ENCODE measurements around the gene PWWP2B.
"Not testable (repeated sequence)": the region's sequence is repeated elsewhere in the genome, so short reads cannot be mapped to it uniquely, and the experiment has no call there.

Gene PWWP2B

DNA sequence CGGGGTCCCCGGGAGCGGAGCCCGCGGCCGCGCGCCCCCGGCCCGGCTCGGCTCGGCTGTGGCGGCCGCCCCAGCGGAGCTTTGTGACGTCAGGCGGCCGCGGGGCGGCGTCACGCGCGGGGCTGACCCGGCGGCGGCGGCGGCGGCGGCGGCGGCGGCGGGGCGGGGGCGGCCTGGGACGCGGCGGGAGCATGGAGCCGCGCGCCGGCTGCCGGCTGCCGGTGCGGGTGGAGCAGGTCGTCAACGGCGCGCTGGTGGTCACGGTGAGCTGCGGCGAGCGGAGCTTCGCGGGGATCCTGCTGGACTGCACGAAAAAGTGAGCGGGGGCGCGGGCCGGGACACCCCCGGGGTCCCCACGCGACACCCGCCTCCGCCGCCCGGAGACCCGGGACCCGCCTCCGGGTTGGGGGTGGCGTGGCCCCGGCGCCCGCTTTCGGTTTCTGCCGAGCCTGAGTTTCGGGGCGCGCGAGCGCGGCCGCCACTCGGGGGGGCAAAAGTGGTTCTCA, at the start of gene PWWP2B:
Gene PWWP2B, plus strand, starts transcription at position 165 of the 506 bp plus-strand sequence. Its CDS starts 27 bp downstream, at position 192.
- in situ Hi-C loops (cut with HindIII; ENCODE audit: low sequenced_read_pairs), result no loop called here

DNA sequence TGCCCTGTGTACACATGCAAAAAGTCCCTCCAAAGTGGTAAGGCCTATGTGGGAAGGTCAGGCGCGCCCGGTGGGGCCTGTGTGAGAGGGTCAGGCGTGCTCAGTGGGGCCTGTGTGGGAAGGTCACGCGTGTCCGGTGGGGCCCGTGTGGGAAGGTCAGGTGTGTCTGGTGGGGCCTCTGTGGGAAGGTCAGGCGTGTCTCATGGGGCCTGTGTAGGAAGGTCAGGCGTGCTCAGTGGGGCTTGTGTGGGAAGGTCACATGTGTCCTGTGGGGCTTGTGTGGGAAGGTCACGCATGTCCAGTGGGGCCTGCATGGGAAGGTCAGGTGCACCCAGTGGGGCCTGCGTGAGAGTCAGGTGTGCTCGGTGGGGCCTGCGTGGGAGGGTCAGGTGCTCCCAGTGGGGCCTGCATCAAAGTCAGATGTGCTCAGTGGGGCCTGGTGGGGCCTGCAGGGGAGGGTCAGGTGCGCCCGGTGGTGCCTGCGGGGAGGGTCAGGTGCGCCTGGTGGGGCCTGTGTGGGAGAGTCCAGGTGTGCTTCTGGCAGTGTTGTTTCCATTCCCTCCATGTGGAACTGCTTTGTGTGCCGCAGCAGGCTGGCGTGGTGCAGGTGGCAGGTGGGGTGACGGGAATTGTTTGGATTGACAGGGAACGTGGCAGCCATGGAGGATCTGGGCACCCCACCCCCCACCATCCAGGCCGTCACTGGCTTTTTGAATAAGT, 49.6 kb upstream of the PWWP2B start:
- in situ Hi-C loops (cut with HindIII; ENCODE audit: low sequenced_read_pairs), result loop anchor here (10.0 kb wide), 1 partner anchor 143 kb away; no protein-coding TSS in a partner anchor

DNA sequence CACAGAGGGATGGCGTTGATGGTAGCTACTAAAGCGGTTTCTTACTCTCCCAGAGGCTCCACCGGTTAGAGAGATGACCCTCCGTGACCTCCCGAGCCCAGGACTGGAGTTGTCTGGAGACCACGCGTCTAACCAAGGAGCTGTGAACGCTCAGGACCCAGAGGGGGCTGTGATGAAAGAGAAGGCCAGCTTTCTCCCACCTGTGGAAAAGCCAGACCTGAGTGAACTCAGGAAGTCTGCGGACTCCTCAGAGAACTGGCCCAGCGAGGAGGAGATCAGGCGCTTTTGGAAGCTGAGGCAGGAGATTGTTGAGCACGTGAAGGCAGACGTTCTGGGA, 49.1 kb upstream of the PWWP2B start:
- in situ Hi-C loops (cut with HindIII; ENCODE audit: low sequenced_read_pairs), result loop anchor here (10.0 kb wide), 1 partner anchor 143 kb away; no protein-coding TSS in a partner anchor

DNA sequence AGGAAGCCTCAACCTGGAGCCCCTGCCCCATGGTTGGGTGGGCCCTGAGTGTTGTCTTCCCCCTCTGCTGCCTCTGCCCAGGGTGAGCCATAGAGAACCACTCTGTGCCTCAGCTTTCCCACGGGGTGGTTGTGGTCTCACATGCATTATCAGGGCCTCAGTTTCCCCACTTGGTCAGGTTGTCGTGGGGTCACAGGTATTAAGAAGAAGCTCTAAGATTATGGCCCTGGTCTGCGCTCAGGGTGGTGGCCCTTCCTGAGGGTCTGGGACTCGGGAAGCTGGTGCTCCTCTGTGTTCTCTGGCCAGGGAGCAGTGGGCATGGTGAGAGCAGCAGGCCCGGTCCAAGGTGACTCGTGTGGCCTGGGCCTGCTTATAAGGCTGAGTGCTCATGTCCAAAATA, 47.2 kb upstream of the PWWP2B start:
- in situ Hi-C loops (cut with HindIII; ENCODE audit: low sequenced_read_pairs), result loop anchor here (10.0 kb wide), 1 partner anchor 145 kb away; no protein-coding TSS in a partner anchor

DNA sequence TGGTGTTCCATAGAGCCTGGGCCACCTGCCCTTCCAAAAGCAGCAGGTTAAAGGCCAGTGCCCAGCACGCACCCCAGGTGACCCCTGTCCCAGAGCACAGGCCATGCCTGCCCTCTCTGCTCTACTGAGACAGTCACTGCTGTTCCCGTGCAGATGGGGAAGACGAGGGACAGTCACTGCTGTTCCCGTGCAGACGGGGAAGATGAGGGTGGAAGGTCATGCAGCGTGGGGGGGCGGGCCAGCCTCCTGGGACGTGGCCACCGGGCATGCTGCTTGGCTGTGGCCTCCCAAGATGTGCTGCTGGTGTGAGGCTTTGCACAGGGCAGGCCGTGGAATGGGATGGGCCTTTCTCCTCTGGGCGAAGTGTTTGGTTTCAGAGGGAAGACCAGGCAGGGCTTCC, 46.6 kb upstream of the PWWP2B start:
- in situ Hi-C loops (cut with HindIII; ENCODE audit: low sequenced_read_pairs), result no loop called here

DNA sequence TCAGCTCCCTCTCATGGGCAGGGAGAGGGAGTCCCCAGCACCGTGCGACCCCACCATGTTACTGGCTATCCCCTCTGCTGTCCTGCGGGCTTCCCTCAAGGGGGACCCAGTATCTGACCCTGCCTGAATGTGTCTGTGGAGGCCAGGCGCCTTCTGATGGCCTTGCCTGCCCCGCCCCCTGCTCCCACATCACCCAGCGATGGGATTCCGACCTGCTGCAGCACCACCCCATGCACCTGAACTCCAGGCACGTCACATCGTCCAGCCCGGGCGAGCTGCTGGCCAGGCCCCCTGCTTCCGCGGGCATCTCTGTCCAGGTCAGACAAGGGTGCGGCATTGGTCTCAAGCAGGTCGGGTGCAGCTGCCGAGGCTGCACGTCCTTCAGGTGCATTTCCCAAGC, 46.1 kb upstream of the PWWP2B start:
- in situ Hi-C loops (cut with HindIII; ENCODE audit: low sequenced_read_pairs), result no loop called here

DNA sequence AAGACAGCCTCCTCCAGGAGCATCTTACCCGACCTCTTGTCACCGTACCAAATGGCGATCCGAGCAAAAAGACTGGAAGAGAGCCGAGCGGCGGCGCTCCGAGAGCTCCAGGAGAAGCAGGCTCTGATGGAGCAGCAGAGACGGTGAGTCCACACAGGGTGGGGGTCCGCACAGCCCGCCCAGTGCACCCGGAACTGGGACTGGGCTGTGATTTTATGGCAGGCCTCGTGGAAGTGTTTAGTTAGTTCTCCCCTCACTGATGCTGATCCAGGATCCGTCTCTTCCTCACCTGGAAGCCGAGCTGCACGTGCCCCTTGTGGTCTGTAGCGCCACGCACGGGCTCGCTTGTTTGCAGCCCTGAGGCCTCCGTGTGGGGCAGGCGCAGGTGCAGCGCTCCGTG, 45.4 kb upstream of the PWWP2B start:
- in situ Hi-C loops (cut with HindIII; ENCODE audit: low sequenced_read_pairs), result no loop called here

DNA sequence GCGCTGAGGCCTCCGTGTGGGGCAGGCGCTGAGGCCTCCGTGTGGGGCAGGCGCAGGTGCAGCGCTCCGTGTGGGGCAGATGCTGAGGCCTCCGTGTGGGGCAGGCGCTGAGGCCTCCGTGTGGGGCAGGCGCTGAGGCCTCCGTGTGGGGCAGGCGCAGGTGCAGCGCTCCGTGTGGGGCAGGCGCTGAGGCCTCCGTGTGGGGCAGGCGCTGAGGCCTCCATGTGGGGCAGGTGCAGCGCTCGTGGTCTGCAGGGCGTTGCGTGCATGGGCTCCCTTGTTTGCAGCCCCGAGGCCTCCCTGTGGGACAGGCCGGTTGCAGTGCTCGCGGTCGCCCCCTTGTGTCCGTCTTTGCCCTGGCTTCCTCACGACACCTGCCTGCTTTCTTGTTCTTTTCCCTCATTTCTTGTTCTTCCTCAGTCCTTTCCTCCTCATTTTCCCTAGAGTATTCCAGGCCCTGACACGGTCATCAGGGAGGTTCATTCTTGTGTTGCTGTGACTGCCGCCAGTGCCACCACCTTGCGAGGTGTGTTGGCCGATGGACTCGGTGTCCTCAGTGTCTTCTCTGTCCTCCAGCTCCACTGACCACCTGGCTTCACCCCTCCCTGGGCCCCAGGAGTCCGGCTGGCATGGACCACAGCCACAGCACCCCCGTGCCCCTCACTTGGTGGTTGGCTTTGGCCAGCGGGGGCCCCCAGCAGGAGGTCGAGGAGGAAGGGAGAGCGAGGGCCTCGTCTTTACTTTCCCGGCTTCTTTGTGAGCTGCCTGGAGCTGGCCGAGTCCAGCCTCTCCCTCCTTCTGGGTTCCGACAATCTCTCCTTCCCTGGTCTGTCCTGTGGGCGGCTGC, 44.3 kb upstream of the PWWP2B start:
- in situ Hi-C loops (cut with HindIII; ENCODE audit: low sequenced_read_pairs), result not testable (repeated sequence)

DNA sequence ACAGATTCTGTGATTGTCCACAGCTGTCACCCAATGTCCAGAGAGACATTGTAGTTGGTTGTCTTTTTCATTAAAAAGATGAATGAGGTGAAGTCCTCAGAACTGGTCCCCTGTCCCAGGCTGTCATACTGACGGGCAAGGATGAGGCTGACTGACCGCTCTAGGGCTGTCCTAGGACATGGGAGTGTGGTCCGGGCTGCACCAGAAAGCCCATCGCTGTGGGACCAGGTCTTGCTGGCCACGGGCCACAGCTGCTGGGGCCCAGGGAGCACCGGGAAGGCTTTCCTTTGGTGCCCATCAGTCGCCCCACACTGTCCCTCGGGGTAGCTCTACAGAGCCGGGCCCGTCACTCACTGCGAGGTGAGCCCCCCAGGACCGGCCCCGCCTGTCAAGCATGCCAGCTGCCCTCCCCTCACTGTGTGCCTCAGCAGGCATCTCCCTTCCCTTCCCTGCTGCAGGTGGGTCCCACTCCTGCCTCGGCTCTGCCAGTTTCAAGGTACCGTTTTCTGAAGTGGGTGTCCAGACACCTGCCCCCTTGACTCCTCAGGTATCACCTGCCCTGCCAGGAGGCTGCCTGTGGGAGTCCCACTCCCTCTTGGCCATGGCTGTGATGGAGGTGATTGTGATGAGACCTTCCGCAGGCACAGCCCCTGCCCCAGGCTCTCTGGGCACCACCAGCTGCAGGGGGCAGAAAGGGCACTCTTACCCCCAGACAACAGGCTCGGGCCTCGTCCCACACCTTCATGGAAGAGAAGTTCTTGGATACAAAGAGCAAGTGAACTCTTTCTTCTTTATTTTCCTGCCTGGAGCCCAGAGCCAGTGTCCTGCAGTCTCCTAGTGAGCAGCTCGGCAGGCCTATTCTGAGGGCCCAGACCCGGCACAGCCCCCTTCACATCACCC, 43.3 kb upstream of the PWWP2B start:
- in situ Hi-C loops (cut with HindIII; ENCODE audit: low sequenced_read_pairs), result no loop called here

DNA sequence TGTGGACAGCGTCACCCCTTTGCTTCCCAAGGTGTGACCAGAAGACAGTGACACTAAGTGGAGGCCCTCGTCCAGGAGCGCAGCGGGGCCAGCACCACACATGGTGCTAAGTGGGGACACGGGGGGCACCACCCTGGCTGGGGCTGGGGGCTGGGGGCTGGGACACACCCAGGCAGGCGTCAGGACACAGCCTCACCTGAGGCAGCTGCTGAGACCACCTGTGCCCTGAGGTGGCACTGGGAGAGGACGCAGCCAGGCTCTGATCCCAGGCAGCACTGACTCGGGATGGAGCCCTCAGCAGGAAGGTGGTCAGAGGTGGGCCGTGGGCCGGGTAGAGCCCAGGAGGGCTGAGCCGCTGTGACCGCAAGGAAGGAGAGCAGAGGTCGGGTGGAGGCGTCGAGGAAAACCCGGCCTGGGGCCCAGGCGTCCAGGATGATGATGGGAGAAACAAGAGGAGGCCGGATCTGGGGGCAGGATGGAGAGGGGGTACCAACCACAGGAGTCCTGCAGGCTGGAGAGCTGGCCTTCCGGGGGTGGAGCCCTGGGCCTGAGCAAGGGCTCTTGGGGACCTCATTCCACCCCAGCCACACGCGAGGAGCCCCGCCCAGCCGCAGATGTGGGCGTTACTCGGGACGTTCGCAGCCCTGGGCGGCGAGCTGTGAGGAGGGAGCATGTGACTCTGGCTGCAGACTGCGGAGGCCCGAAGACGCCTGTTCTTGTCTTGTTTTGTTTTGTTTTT, 42.5 kb upstream of the PWWP2B start:
- in situ Hi-C loops (cut with HindIII; ENCODE audit: low sequenced_read_pairs), result no loop called here

DNA sequence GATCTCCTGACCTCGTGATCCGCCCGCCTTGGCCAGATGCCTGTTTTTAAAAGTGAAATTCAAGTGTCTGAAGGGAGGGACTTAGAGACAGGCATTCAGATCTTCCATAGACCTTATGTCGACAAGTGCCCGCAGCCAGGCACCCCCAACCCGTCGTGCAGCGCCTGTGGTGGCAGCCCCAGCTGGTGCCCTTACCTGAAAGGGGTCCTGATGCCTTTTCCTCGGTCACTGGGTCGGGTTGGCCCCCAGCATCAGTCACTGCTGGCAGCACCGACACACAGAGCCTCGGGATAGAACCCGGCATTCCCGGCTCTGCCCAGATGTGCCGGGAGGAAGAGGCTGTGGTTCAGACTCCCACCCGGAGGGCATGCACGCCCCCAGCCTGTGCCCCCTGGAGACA, 41.7 kb upstream of the PWWP2B start:
- in situ Hi-C loops (cut with HindIII; ENCODE audit: low sequenced_read_pairs), result no loop called here

DNA sequence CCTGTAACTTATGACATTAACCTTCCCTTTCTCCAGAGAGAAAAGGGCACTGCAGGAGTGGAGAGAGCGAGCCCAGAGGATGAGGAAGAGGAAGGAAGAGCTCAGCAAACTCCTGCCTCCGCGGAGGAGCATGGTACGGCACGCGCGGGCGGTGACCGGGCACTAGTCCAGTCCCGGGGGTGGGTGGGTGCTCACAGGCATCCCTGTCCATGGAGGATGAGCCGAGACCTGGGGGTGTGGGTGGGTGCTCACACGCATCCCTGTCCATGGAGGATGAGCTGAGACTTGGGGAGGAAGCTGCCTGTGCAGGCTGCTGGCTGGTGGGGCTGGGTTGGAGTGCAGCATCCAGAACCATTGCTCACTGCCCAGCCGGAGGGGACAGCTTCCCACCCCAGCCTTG, 41.2 kb upstream of the PWWP2B start:
- in situ Hi-C loops (cut with HindIII; ENCODE audit: low sequenced_read_pairs), result no loop called here

DNA sequence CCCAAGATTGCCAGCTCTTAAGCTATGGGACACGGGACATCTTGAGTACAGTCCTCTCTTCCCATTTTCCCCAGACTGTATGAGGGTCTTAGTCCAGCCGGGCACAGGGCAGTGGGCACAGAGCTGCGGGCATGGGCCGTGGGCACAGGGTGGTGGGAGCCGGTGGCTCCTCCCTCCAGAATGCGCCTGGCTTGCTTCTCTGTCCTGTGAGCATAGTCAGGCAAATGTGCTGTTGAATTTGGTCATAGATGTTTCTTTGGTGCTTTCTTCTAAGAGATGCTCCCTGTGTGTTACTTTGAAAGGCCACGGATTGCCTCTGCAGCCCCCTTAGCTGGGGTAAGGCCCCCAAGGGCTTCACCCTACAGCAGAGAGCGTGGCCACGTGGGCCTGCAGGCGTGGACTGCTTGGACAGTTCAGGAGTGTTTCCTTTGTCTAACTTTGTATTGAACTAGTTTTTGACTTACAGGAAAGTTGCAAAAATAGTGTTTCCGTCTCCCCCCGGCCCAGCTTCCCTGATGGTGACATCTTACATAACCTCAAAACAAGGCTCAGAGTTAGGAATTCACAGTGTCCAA, 40.3 kb upstream of the PWWP2B start:
- in situ Hi-C loops (cut with HindIII; ENCODE audit: low sequenced_read_pairs), result no loop called here

DNA sequence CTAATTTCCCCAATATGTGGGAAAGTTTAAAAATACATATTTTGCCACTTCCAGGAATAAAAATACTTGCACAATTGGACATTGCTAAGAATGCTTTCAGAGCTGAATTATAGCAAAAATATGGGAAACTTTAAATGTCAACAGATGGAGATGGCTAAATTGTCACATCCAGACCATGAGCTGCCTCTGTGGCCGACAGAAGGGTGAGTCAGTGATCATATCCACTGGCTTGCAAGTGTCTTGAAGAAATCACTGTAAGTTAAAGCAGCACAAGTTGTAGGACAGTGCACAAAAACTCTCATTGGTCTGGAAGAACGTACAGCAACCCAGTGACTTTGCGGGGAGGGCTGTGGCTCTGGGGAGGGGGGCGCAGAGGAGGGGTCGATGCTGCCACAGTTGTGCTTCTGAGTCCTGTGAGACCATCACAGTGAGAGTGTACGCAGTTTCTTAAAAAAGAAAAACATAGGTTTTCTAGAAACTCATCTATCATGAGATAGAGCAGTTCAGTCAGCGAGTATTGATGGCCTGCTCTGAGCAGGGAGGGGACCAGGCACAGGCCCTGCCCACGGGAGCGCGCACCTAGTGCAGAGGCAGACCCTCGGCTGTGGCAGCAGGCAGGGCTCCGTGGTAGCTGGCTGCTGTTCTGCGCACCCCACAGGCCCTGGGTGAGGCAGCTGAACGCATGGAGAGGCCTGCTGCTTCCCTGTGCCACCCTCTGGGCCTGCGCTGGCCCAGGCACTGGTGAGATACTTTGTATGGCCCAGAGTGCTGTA, 39.5 kb upstream of the PWWP2B start:
- in situ Hi-C loops (cut with HindIII; ENCODE audit: low sequenced_read_pairs), result no loop called here

DNA sequence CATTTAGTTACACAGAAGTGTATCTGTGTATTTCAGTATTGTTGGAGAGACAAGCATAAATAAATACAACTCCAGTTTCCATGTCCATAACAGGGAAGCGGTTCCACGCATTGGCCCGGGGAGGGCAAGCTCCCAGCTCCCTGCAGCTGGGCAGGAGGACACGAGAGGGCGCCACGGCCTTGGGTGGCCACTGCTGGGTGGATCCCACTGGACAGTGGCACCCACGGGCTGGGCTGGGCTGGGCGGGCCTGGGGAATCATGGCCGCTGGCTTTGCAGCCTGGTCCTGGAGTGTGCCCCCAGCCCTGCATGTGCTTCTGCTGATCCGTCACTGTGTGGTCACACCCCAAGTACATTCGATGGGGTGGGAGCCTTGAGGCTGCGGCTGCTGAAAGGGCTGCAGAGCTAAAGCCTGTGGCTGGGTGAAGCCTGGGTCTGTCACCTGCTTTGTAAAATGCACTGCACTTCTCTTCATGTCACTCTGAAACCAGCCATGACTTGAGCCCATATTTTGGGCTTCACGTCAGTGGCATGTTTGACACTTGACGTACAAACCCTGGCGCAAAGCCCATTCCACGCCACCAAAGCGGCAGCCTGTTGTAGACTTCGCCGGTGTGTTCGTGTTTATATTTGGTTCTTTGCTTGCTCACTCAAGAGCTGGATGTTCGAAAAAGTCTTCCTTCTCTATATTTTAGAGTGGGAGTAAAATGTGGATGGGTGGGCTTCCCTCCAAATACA, 37.5 kb upstream of the PWWP2B start:
- in situ Hi-C loops (cut with HindIII; ENCODE audit: low sequenced_read_pairs), result no loop called here

DNA sequence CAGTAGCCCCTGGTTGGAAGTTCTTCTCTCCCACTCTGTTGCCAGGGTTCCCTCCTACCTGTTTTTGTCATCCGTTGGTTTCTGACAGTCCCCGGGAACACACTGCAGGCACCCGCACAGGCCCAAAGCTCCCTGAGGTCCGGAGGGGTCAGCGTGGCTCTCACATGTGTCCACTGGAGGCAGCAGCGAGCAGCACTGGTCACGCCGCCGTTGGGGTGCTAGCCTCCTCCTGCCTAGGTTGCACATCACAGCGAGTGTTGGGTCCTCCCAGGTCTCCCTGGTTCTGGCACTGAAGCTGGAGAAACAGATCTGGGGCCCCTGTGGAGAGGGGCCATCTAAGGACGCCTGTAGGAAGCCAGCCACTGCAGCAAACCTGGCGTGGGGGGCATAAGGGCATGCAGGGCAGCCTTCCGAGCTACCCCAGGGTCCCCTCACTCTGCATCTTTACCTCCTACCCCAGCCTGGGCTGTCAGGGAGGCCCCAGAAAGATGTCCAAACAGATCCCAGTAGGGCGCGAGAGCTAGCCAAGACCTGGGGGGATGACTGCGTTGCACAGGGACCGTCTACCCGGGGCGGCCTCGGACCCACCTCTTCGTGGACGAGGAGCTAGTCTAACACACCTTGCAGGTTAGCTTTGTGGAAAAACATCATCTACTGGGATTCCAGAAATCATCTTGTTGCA, 36.1 kb upstream of the PWWP2B start:
- in situ Hi-C loops (cut with HindIII; ENCODE audit: low sequenced_read_pairs), result no loop called here

DNA sequence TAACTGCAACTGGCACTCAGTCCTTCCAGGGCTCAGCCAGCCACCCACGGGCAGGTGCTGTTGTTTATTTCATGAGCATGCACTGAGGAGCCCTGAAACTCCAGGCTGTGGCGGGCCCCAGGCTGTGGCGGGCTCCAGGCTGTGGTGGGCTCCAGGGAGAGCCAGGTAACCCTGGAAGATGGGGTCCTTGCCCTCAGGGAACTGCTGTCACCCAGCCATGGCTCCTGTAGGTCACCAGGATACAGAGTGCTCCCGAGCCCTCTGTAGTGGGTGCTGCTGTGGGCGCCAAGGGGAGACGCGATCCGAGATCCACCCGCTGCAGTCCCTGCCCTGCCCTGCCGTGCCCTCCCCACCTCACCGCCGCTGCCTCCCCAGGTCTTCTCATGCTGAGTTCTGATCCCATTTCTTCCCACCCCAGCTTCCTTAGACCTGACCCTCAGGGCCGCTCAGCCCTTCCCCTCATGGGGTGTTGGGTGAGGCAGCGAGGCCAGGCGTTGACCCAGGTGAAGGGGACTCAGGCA, 35.4 kb upstream of the PWWP2B start:
- in situ Hi-C loops (cut with HindIII; ENCODE audit: low sequenced_read_pairs), result no loop called here

DNA sequence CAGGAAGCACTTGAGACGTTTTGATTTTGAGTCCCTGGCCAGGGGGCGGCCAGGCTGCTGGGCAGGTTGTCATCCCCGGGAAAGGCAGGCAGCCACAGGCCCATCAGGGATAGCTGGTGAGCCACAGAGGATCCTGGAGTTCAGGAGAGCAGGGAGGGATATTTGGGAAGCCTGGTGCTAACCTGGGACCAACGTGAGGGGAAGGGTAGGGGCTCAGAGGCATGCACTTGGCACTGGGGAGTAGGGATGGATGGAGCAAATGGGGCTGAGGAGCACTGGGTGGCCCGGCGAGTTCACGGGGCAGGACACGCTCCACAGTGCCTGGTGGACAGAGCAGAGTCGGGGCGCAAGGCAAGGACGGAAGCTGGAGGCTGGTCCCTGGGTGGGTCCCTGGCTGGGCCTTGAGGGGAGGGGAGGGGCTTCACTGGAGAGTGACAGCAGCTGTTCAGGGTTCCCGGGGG, 34.8 kb upstream of the PWWP2B start:
- in situ Hi-C loops (cut with HindIII; ENCODE audit: low sequenced_read_pairs), result no loop called here

Data from endothelial cell of hepatic sinusoid (primary cell).